K562 (cell line): ENCODE measurements around the gene CLEC10A. TPM values are rescaled to one million over a fixed set of nuclear protein-coding genes. Genes with fewer than 3 reads are reported as not detected.
"Not testable (repeated sequence)": the region's sequence is repeated elsewhere in the genome, so short reads cannot be mapped to it uniquely, and the experiment has no call there.

Experiments
- ATAC-seq: fragments of 200-7000 bp; cut with Tn5 transposase; 3 replicates; pipeline ENCODE4 v1.9.1; 2020; ENCODE audit warnings: moderate library complexity
- BruUV-seq: library from RNA; stranded (reverse); fragments of 400-500 nt; replicated peaks from 2 replicates; lab custom pipeline; 2021; lab: Mats Ljungman, UMichigan
- CTCF ChIA-PET: fragments of 300-600 bp; formaldehyde crosslinking; extraction: SDS; loops from one replicate; lab custom pipeline; 2021; ENCODE audit warnings: low intra/inter-chr PET ratio; lab: Yijun Ruan, JAX
- POLR2A ChIA-PET: fragments of 300-600, 350-650 bp; sonication (Branson Sonifier 250); formaldehyde crosslinking; extraction: SDS; loops from one replicate; lab custom pipeline; 2021; ENCODE audit warnings: antibody characterized with exemption, inconsistent platforms; lab: Yijun Ruan, JAX
- DNase-seq, 4 experiments: peaks; one replicate each; pipeline versions ENCODE4 v3.0.0 to v3.0.0-alpha.2; 2011 to 2018; ENCODE audit warnings: low spot score in 3 of 4, mixed read lengths in 3 of 4; ENCODE audit errors: extremely low read depth in 1 of 4
- FAIRE-seq: peaks from 2 replicates; lab custom pipeline; 2011; peaks lifted over from hg19 to GRCh38; lab: Jason Lieb, UNC
- H2AFZ ChIP-seq: 2 replicates; pipeline ENCODE4 v1.6.0; 2011; ENCODE audit warnings: low read depth, low read length, control low read depth, inconsistent platforms
- H3K27ac ChIP-seq: fragments of 200-600 bp; 3 replicates; pipeline ENCODE4 v1.8.0; 2011; ENCODE audit warnings: low read depth, mild to moderate bottlenecking, control low read depth, inconsistent platforms, low read length, moderate library complexity, mixed read lengths; ENCODE audit errors: extremely low read depth
- H3K27me3 ChIP-seq, 2 experiments: fragments of 300-600 bp in 1 of 2; 2 replicates in 1 of 2; 3 replicates in 1 of 2; pipeline versions ENCODE4 v1.6.0 to v1.8.0; 2011; ENCODE audit warnings: inconsistent platforms in 2 of 2, low read length in 2 of 2, mild to moderate bottlenecking in 1 of 2, mixed read lengths in 1 of 2, moderate library complexity in 1 of 2; ENCODE audit not compliant: control insufficient read depth in 2 of 2, insufficient read depth in 2 of 2
- H3K36me3 ChIP-seq: fragments of 300-600 bp; 3 replicates; pipeline ENCODE4 v1.8.0; 2011; ENCODE audit warnings: mild to moderate bottlenecking, low read length, inconsistent platforms; ENCODE audit not compliant: control insufficient read depth, insufficient read depth
- H3K4me1 ChIP-seq, 2 experiments: fragments of 200-600 bp in 1 of 2; replicated peaks in 1 of 2; 2 replicates in 1 of 2; 3 replicates in 1 of 2; pipeline versions ENCODE4 v1.5.1 to v1.8.0; 2011; ENCODE audit warnings: inconsistent platforms in 2 of 2, low read length in 2 of 2, mild to moderate bottlenecking in 1 of 2, mixed read lengths in 1 of 2, moderate library complexity in 1 of 2; ENCODE audit not compliant: control insufficient read depth in 2 of 2, insufficient read depth in 2 of 2
- H3K4me2 ChIP-seq: 2 replicates; pipeline ENCODE4 v1.6.1; 2011; ENCODE audit warnings: low read length, control low read depth, inconsistent platforms, mixed read lengths; ENCODE audit not compliant: insufficient read depth
- H3K4me3 ChIP-seq: fragments of 200-600 bp; sonication (generic), shearing (Covaris generic); 2 replicates; pipeline ENCODE4 v1.5.1; 2016; ENCODE audit warnings: control low read depth, inconsistent platforms
- H3K79me2 ChIP-seq: fragments of 200-600 bp; 3 replicates; pipeline ENCODE4 v1.8.0; 2011; ENCODE audit warnings: low read length, inconsistent platforms; ENCODE audit not compliant: control insufficient read depth, insufficient read depth
- H3K9ac ChIP-seq, 2 experiments: 2 replicates each; pipeline versions ENCODE4 v1.6.0 to v1.6.1; 2011; ENCODE audit warnings: low read depth in 2 of 2, low read length in 2 of 2, control low read depth in 1 of 2, inconsistent platforms in 1 of 2, mild to moderate bottlenecking in 1 of 2, mixed read lengths in 1 of 2; ENCODE audit not compliant: insufficient read depth in 1 of 2
- H3K9me1 ChIP-seq: one replicate; pipeline ENCODE4 v1.6.0; 2011; ENCODE audit warnings: inconsistent platforms, mild to moderate bottlenecking, low read length, moderate library complexity; ENCODE audit not compliant: control insufficient read depth, insufficient read depth
- H3K9me3 ChIP-seq: replicated peaks from 2 replicates; pipeline ENCODE4 v1.5.1; 2011; ENCODE audit warnings: low read depth, low read length, inconsistent platforms; ENCODE audit not compliant: control insufficient read depth, insufficient read depth
- H4K20me1 ChIP-seq: replicated peaks from 2 replicates; pipeline ENCODE4 v1.6.1; 2011; ENCODE audit warnings: low read length, inconsistent platforms, mixed read lengths; ENCODE audit not compliant: control insufficient read depth, insufficient read depth
- FOXA1 ChIP-seq: fragments of 450-650 bp; IDR thresholded peaks from 2 replicates; pipeline ENCODE4 v1.6.1; 2016; ENCODE audit warnings: mild to moderate bottlenecking, borderline replicate concordance
- POLR2A ChIP-seq: fragments of 450-650 bp; conservative IDR thresholded peaks from 2 replicates; pipeline ENCODE4 v1.6.1; 2016
- ZNF146 ChIP-seq: IDR thresholded peaks from one replicate; pipeline ENCODE4 v1.6.1; 2018; ENCODE audit warnings: missing compliant biosample characterization; ENCODE audit not compliant: unreplicated experiment
- ZNF699 ChIP-seq: fragments of 250-450 bp; sonication (Bioruptor Pico); IDR thresholded peaks from 2 replicates; pipeline ENCODE4 v1.8.0; 2021; ENCODE audit warnings: mild to moderate bottlenecking, moderate library complexity; ENCODE audit not compliant: insufficient replicate concordance
- WGBS: fragments of 100-300 bp; shearing (Covaris generic); methylation state at CpG from one replicate; pipeline ENCODE4 v1.1.6; 2016; ENCODE audit warnings: low coverage, mixed read lengths; ENCODE audit not compliant: insufficient coverage; ENCODE audit errors: missing lambda C conversion rate; 5-methylcytosine and 5-hydroxymethylcytosine counted together
- in situ Hi-C: fragments of 300-500 bp; cut with MboI; formaldehyde crosslinking; loops from 4 replicates; pipeline ENCODE4 v1.15.0; 2018; ENCODE audit warnings: inconsistent platforms, mixed read lengths
- intact Hi-C: fragments of 100-400 bp; cut with micrococcal nuclease; formaldehyde crosslinking; loops from 2 replicates; pipeline ENCODE4 v1.14.2; 2022
- polyA plus RNA-seq, 8 experiments: library from polyadenylated mRNA; depleted of rRNA in 4 of 8; stranded (reverse) in 5 of 8; unstranded in 3 of 8; fragments of >200 nt; fragmentation: Nextera tagmentation in 2 of 8; fragmentation: Illumina TruSeq in 1 of 8; extraction: Ambion mirVana in 2 of 8; extraction: Trizol in 1 of 8; gene quantifications; 2 replicates each; pipeline versions ENCODE4 v1.2.1 to v1.2.3, GENCODE V29; 2011 to 2014; ENCODE audit warnings: inconsistent platforms in 1 of 8, missing spikeins in 1 of 8
- total RNA-seq, 7 experiments: library from RNA; depleted of rRNA in 6 of 7; stranded (reverse); fragments of >200 nt in 6 of 7; fragmentation: Illumina TruSeq in 2 of 7; extraction: Trizol in 2 of 7; gene quantifications; 2 replicates each; pipeline versions ENCODE4 v1.2.1 to v1.2.3, GENCODE V29; 2011 to 2021; ENCODE audit warnings: low replicate concordance in 1 of 7
- TF ChIP-seq, protein P1 (sequence below), 2 experiments: IDR thresholded peaks in 1 of 2; conservative IDR thresholded peaks in 1 of 2; 2 replicates each; pipeline ENCODE4 v1.6.1; 2016; ENCODE audit warnings: low read depth in 2 of 2, mild to moderate bottlenecking in 1 of 2, missing compliant biosample characterization in 1 of 2, missing genetic modification characterization in 1 of 2, moderate library complexity in 1 of 2

CLEC10A gene
- total and polyA plus RNA-seq, 9 of the 15 experiments (the other 6 are each of a cell fraction or from before 2014, with no cell fraction given) = 0.04 to 0.11 (median 0.05) TPM; not detected in 6

GRCh38 chr17:7128160-7128559 is 48.1 kb upstream of the CLEC10A start (continued):
- TF ChIP-seq ZNF699 (CRISPR knock-in tag) = no peak
- no peak for TF ChIP-seq FOXA1
- no peak for TF ChIP-seq POLR2A
- TF ChIP-seq, protein P1, sequence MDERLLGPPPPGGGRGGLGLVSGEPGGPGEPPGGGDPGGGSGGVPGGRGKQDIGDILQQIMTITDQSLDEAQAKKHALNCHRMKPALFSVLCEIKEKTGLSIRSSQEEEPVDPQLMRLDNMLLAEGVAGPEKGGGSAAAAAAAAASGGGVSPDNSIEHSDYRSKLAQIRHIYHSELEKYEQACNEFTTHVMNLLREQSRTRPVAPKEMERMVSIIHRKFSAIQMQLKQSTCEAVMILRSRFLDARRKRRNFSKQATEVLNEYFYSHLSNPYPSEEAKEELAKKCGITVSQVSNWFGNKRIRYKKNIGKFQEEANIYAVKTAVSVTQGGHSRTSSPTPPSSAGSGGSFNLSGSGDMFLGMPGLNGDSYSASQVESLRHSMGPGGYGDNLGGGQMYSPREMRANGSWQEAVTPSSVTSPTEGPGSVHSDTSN (CRISPR knock-in tag; IDR thresholded peaks at IDR 0.05; ENCODE audit: low read depth) = no peak
- TF ChIP-seq, protein P1 (tag; conservative IDR thresholded peaks at IDR 0.05; ENCODE audit: low read depth) = no peak
- TF ChIP-seq, all 486 proteins: peak for 0

- ATAC-seq, H3K79me2 ChIP-seq, H3K9me3 ChIP-seq, POLR2A ChIA-PET, H3K4me1 ChIP-seq, FAIRE-seq, H3K9ac ChIP-seq, H3K4me2 ChIP-seq, H3K9me1 ChIP-seq, H2AFZ ChIP-seq, H3K27ac ChIP-seq, H4K20me1 ChIP-seq, H3K4me3 ChIP-seq, BruUV-seq, H3K36me3 ChIP-seq, CTCF ChIA-PET, DNase-seq, in situ Hi-C loops, intact Hi-C loops: not testable (repeated sequence)
- peak; percentile 28 for TF ChIP-seq ZNF146
- peaks cover 0 to 28% of the 10 kb centered on the region in 2 experiments; a peak in 3 of 5 replicates for H3K27me3 ChIP-seq
- WGBS = 0% methylated on average over 2 of the region's 5 CpGs
Measured at GRCh38 chr17:7127501-7127900, 47.5 kb upstream of the CLEC10A start.

DNA sequence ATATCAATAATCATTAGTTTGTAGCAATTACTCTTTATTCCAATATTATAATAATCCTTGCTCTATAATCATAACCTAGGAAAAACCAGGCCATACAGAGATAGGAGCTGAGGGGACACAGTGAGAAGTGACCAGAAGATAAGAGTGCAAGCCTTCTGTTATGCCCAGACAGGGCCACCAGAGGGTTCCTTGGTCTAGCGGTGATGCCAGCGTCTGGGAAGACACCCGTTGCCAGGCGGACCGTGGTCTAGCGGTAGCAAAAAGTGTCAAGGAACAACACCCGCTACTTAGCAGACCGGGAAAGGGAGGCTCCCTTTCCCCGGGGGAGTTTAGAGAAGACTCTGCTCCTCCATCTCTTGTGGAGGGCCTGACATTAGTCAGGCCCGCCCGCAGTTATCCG is 46.3 kb upstream of the CLEC10A start:
- H3K9me1 ChIP-seq, DNase-seq, POLR2A ChIA-PET, H3K27ac ChIP-seq, intact Hi-C loops, FAIRE-seq, H3K4me3 ChIP-seq, H3K4me2 ChIP-seq, ATAC-seq, H2AFZ ChIP-seq, H3K9ac ChIP-seq, in situ Hi-C loops, CTCF ChIA-PET, H3K36me3 ChIP-seq, H3K4me1 ChIP-seq, H4K20me1 ChIP-seq, H3K79me2 ChIP-seq, BruUV-seq, H3K9me3 ChIP-seq: not testable (repeated sequence)
- H3K27me3 ChIP-seq = peaks cover 0 to 29% of the 10 kb centered on the region in 2 experiments; a peak in 3 of 5 replicates
- WGBS = 19% methylated on average over 10 of the region's 12 CpGs
